H1 (cell line): ENCODE results near the gene CPED1. TPM values are rescaled to one million over a fixed set of nuclear protein-coding genes. Genes with fewer than 3 reads are reported as not detected.

Experiments used
- CTCF ChIA-PET: fragments of 300-600 bp; sonication (Branson Sonifier 250); formaldehyde crosslinking; loops from one replicate; lab custom pipeline; 2021; ENCODE audit not compliant: partially characterized antibody; lab: Charles Lee
- POLR2A ChIA-PET: fragments of 300-600 bp; sonication (Branson Sonifier 250); formaldehyde crosslinking; loops from one replicate; lab custom pipeline; 2021; ENCODE audit warnings: inconsistent platforms; ENCODE audit not compliant: partially characterized antibody; lab: Charles Lee
- DNase-seq, 2 experiments: peaks; one replicate each; pipeline versions ENCODE4 v3.0.0 to v3.0.0-alpha.2; 2010 to 2022; ENCODE audit warnings: low spot score in 2 of 2, low read depth in 1 of 2, mixed read lengths in 1 of 2
- FAIRE-seq: peaks from 2 replicates; lab custom pipeline; 2011; peaks lifted over from hg19 to GRCh38; lab: Jason Lieb, UNC
- H2AFZ ChIP-seq: 2 replicates; pipeline ENCODE4 v1.8.1; 2012; ENCODE audit warnings: low read length, inconsistent platforms
- H2AK5ac ChIP-seq: 2 replicates; pipeline ENCODE4 v1.6.1; 2013; ENCODE audit warnings: low read depth, low read length
- H2BK120ac ChIP-seq: replicated peaks from 2 replicates; pipeline ENCODE3; 2013; ENCODE audit warnings: low read depth, low read length, inconsistent platforms
- H2BK12ac ChIP-seq: 2 replicates; pipeline ENCODE4 v1.6.1; 2013; ENCODE audit warnings: low read depth, low read length
- H2BK15ac ChIP-seq: 2 replicates; pipeline ENCODE4 v1.6.1; 2013; ENCODE audit warnings: low read length
- H2BK20ac ChIP-seq: 2 replicates; pipeline ENCODE4 v1.6.1; 2013; ENCODE audit warnings: low read length
- H2BK5ac ChIP-seq: 2 replicates; pipeline ENCODE4 v1.6.1; 2013; ENCODE audit warnings: low read depth, low read length
- H3K14ac ChIP-seq: 2 replicates; pipeline ENCODE4 v1.6.1; 2013; ENCODE audit warnings: inconsistent platforms; ENCODE audit not compliant: insufficient read length
- H3K18ac ChIP-seq: 2 replicates; pipeline ENCODE4 v1.6.1; 2013; ENCODE audit warnings: low read length; ENCODE audit errors: extremely low read depth
- H3K23ac ChIP-seq: 2 replicates; pipeline ENCODE4 v1.6.1; 2013; ENCODE audit warnings: inconsistent platforms; ENCODE audit not compliant: insufficient read length
- H3K23me2 ChIP-seq: 2 replicates; pipeline ENCODE4 v1.6.1; 2013; ENCODE audit warnings: low read depth, low read length
- H3K27ac ChIP-seq: 2 replicates; pipeline ENCODE4 v1.6.1; 2011; ENCODE audit warnings: low read depth, low read length, inconsistent platforms
- H3K27me3 ChIP-seq, 4 experiments: replicated peaks in 1 of 4; 1 replicate in 1 of 4; 2 replicates in 3 of 4; pipeline versions ENCODE4 v1.6.1 to v1.8.1; 2011 to 2013; ENCODE audit warnings: low read length in 3 of 4, mild to moderate bottlenecking in 3 of 4, inconsistent platforms in 2 of 4, mixed read lengths in 2 of 4, moderate library complexity in 1 of 4; ENCODE audit not compliant: control insufficient read depth in 3 of 4, insufficient read depth in 3 of 4; ENCODE audit errors: extremely low read depth in 1 of 4
- H3K36me3 ChIP-seq, 4 experiments: 2 replicates each; pipeline versions ENCODE4 v1.6.1 to v1.8.1; 2011 to 2013; ENCODE audit warnings: mild to moderate bottlenecking in 4 of 4, low read length in 3 of 4, moderate library complexity in 2 of 4, control low read depth in 1 of 4, inconsistent platforms in 1 of 4; ENCODE audit not compliant: insufficient read depth in 4 of 4, control insufficient read depth in 2 of 4
- H3K4ac ChIP-seq: replicated peaks from 2 replicates; pipeline ENCODE3; 2013; ENCODE audit warnings: low read length, low read depth, mixed read lengths, inconsistent platforms; ENCODE audit not compliant: insufficient read length
- H3K4me1 ChIP-seq, 4 experiments: replicated peaks in 1 of 4; 1 replicate in 1 of 4; 2 replicates in 3 of 4; pipeline versions ENCODE4 v1.6.1 to v1.8.1; 2011 to 2013; ENCODE audit warnings: low read length in 3 of 4, inconsistent platforms in 2 of 4, mixed read lengths in 1 of 4; ENCODE audit not compliant: insufficient read depth in 4 of 4, control insufficient read depth in 3 of 4
- H3K4me2 ChIP-seq, 2 experiments: 2 replicates each; pipeline versions ENCODE4 v1.6.1 to v1.8.1; 2011 to 2013; ENCODE audit warnings: low read depth in 2 of 2, low read length in 2 of 2, control low read depth in 1 of 2, inconsistent platforms in 1 of 2, mild to moderate bottlenecking in 1 of 2; ENCODE audit not compliant: insufficient read depth in 1 of 2
- H3K4me3 ChIP-seq, 4 experiments: fragments of 200-600, 300-600 bp in 1 of 4; sonication (generic), shearing (Covaris generic), sonication (Bioruptor Twin) in 1 of 4; 2 replicates each; pipeline versions ENCODE4 v1.5.1 to v1.8.1; 2011 to 2016; ENCODE audit warnings: low read length in 4 of 4, low read depth in 3 of 4, control low read depth in 2 of 4, inconsistent platforms in 2 of 4, mild to moderate bottlenecking in 2 of 4, mixed read lengths in 1 of 4, moderate library complexity in 1 of 4; ENCODE audit not compliant: insufficient read depth in 2 of 4; ENCODE audit errors: extremely low read depth in 1 of 4
- H3K56ac ChIP-seq: replicated peaks from 2 replicates; pipeline ENCODE3; 2013; ENCODE audit warnings: low read depth, mild to moderate bottlenecking, mixed read lengths, low read length, inconsistent platforms; ENCODE audit not compliant: insufficient read length
- H3K79me1 ChIP-seq: 2 replicates; pipeline ENCODE4 v1.6.1; 2013; ENCODE audit warnings: low read depth, low read length, control low read depth
- H3K79me2 ChIP-seq, 2 experiments: 2 replicates each; pipeline versions ENCODE4 v1.6.1 to v1.8.1; 2012 to 2013; ENCODE audit warnings: low read length in 2 of 2, mild to moderate bottlenecking in 2 of 2, inconsistent platforms in 1 of 2; ENCODE audit not compliant: insufficient read depth in 2 of 2, control insufficient read depth in 1 of 2
- H3K9ac ChIP-seq, 4 experiments: replicated peaks in 1 of 4; 1 replicate in 1 of 4; 2 replicates in 3 of 4; pipeline versions ENCODE4 v1.6.1 to v1.8.1; 2011 to 2013; ENCODE audit warnings: low read depth in 3 of 4, low read length in 3 of 4, control low read depth in 2 of 4, mild to moderate bottlenecking in 2 of 4, moderate library complexity in 2 of 4, inconsistent platforms in 1 of 4; ENCODE audit errors: extremely low read depth in 1 of 4
- H3K9me3 ChIP-seq, 2 experiments: 2 replicates each; pipeline versions ENCODE4 v1.6.1 to v1.8.1; 2012 to 2013; ENCODE audit warnings: mild to moderate bottlenecking in 2 of 2, moderate library complexity in 2 of 2, control low read depth in 1 of 2, inconsistent platforms in 1 of 2, low read depth in 1 of 2, low read length in 1 of 2, mixed read lengths in 1 of 2; ENCODE audit not compliant: insufficient read depth in 2 of 2
- H4K20me1 ChIP-seq, 2 experiments: replicated peaks in 1 of 2; 2 replicates each; pipeline versions ENCODE3 to v1.8.1; 2011 to 2013; ENCODE audit warnings: inconsistent platforms in 2 of 2, low read length in 2 of 2, mild to moderate bottlenecking in 1 of 2; ENCODE audit not compliant: insufficient read depth in 2 of 2, control insufficient read depth in 1 of 2
- H4K5ac ChIP-seq: 2 replicates; pipeline ENCODE4 v1.6.1; 2013; ENCODE audit warnings: low read length, low read depth, mixed read lengths, inconsistent platforms; ENCODE audit not compliant: insufficient read length
- H4K8ac ChIP-seq: 2 replicates; pipeline ENCODE4 v1.8.0; 2013; ENCODE audit warnings: mild to moderate bottlenecking, moderate library complexity, low read length, inconsistent platforms; ENCODE audit not compliant: insufficient read depth; ENCODE audit errors: extremely low read depth
- H4K91ac ChIP-seq: replicated peaks from 2 replicates; pipeline ENCODE3; 2013; ENCODE audit warnings: low read length, mixed read lengths, inconsistent platforms; ENCODE audit not compliant: insufficient read length
- CTBP2 ChIP-seq: IDR thresholded peaks from 2 replicates; pipeline ENCODE4 v1.7.0; 2011; ENCODE audit warnings: borderline replicate concordance, mild to moderate bottlenecking, moderate library complexity, mixed read lengths, low read length; ENCODE audit not compliant: insufficient read depth, insufficient read length
- NANOG ChIP-seq: IDR thresholded peaks from 2 replicates; pipeline ENCODE4 v1.6.1; 2011; ENCODE audit warnings: low read length, low read depth, mild to moderate bottlenecking, inconsistent platforms; ENCODE audit not compliant: insufficient read depth, poor library complexity, severe bottlenecking
- WGBS, 2 experiments: shearing (Covaris generic) in 1 of 2; methylation state at CpG; one replicate each; pipeline versions ENCODE4 v1.1.6 to v1.1.7; 2013 to 2015; ENCODE audit warnings: low lambda C conversion rate in 2 of 2, mixed read lengths in 2 of 2, inconsistent platforms in 1 of 2, low coverage in 1 of 2, missing lambda C conversion rate in 1 of 2; ENCODE audit not compliant: insufficient replicate concordance in 2 of 2, insufficient coverage in 1 of 2, insufficient read length in 1 of 2; ENCODE audit errors: extremely low coverage in 1 of 2, missing lambda C conversion rate in 1 of 2; 5-methylcytosine and 5-hydroxymethylcytosine counted together
- polyA plus RNA-seq, 7 experiments: library from polyadenylated mRNA; depleted of rRNA in 3 of 7; stranded (reverse) in 5 of 7; unstranded in 2 of 7; fragments of >200 nt in 5 of 7; fragments of 200-250 nt in 2 of 7; gene quantifications; 1 replicate in 5 of 7; 2 replicates in 1 of 7; 4 replicates in 1 of 7; pipeline versions ENCODE4 v1.2.1 to v1.2.3, GENCODE V29; 2011 to 2013; ENCODE audit warnings: missing spikeins in 2 of 7, mixed read lengths in 2 of 7
- total RNA-seq: library from RNA; stranded (reverse); fragmentation: NEBNext Ultra II Directional; extraction: Animal tissue kit (Norgen Biotek cat#: 25700); gene quantifications from 2 replicates; pipeline ENCODE4 v1.2.1, GENCODE V29; 2021

Gene CPED1
- total and polyA plus RNA-seq, 2 of the 8 experiments (the other 6 are each of a cell fraction or from before 2014, with no cell fraction given), result 0.08 to 0.39 TPM

DNA sequence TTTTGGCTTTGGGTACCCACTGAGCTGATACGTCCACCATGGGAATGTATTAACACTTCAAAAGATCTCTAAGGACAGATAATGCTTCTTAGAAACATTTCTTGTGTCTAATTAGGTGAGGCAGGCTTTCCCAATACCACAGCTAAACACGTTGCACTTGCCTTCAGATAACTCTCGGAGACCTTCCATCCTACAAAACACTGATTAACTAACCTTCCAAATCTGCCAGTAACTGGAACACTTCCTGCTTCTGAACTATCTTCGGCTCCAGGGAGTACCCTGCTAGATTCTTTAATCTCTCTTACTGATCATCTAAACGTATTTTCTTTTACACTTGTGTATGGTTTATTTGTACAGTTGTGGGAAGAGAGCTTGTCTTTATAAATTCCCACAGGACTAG, 339.2 kb downstream of the CPED1 start:
- FAIRE-seq, result no peak
- Histone ChIP-seq H2BK120ac (no peak overlapping the region), H3K9ac (no peak overlapping the region), H4K91ac (no peak overlapping the region), H4K20me1 (no peaks in the 10 kb centered on the region), H2BK12ac (no peak overlapping the region), H2AK5ac (no peak overlapping the region), H4K8ac (no peak overlapping the region), H3K56ac (no peak overlapping the region), H2BK15ac (no peak overlapping the region), H3K79me2 (no peaks in the 10 kb centered on the region), H3K4me1 (peaks cover 0 to 5% (median under 1%) of the 10 kb centered on the region in 4 experiments; a peak in 2 of 7 replicates), H3K23ac (no peak overlapping the region), H3K23me2 (peaks cover 16% of the 10 kb centered on the region), H2AFZ (no peak overlapping the region), H3K18ac (no peak overlapping the region), H2BK20ac (no peak overlapping the region), H4K5ac (no peak overlapping the region), H3K4ac (no peak overlapping the region), H3K36me3 (no peaks in the 10 kb centered on the region), H3K4me2 (no peak overlapping the region; a peak in 1 of 4 replicates), H3K27ac (no peak overlapping the region), H3K79me1 (no peaks in the 10 kb centered on the region), H3K9me3 (no peaks in the 10 kb centered on the region), H3K4me3 (no peak overlapping the region), H3K27me3 (peaks cover 1 to 38% (median 19%) of the 10 kb centered on the region in 4 experiments; a peak in 6 of 7 replicates), H3K14ac (no peak overlapping the region), H2BK5ac (no peak overlapping the region)
- TF ChIP-seq NANOG (no peak), CTBP2 (no peak)
- 85% methylated on average over 5 of the region's 5 CpGs; no CpG with 5 or more reads in 1 of the 2 experiments for WGBS, 2 experiments
- DNase-seq, result no peak
- CTCF ChIA-PET, result no interaction called here
- POLR2A ChIA-PET, result no interaction called here
